Neutrophil (primary cell): ENCODE measurements around the gene RAB31.

ENCODE experiments used
- H3K27ac ChIP-seq: fragments of 200-600 bp; sonication (generic); 2 replicates; pipeline ENCODE4 v1.5.1; 2016; ENCODE audit warnings: mild to moderate bottlenecking, moderate library complexity
- H3K27me3 ChIP-seq: fragments of 200-600 bp; sonication (generic); 2 replicates; pipeline ENCODE4 v1.6.0; 2016; ENCODE audit warnings: mild to moderate bottlenecking
- H3K36me3 ChIP-seq: fragments of 200-600 bp; sonication (generic); 2 replicates; pipeline ENCODE4 v1.5.1; 2017
- H3K4me1 ChIP-seq, 2 experiments: fragments of 200-600 bp in 1 of 2; sonication (generic) in 1 of 2; 1 replicate in 1 of 2; 2 replicates in 1 of 2; pipeline versions ENCODE4 v1.5.1 to v1.6.1; 2013 to 2016; ENCODE audit warnings: low read depth in 1 of 2, low read length in 1 of 2, mild to moderate bottlenecking in 1 of 2, moderate library complexity in 1 of 2; ENCODE audit not compliant: control insufficient read depth in 1 of 2, insufficient read depth in 1 of 2
- H3K4me3 ChIP-seq, 2 experiments: fragments of 200-600 bp in 1 of 2; sonication (generic) in 1 of 2; 1 replicate in 1 of 2; 2 replicates in 1 of 2; pipeline ENCODE4 v1.5.1; 2013 to 2016; ENCODE audit warnings: low read depth in 1 of 2, low read length in 1 of 2, mild to moderate bottlenecking in 1 of 2, moderate library complexity in 1 of 2
- H3K9me3 ChIP-seq: fragments of 200-600 bp; sonication (generic); 2 replicates; pipeline ENCODE4 v1.5.1; 2016
- TF ChIP-seq, protein P1 (sequence below): fragments of 200-600 bp; sonication (generic); IDR thresholded peaks from 2 replicates; pipeline ENCODE4 v1.5.1; 2016; ENCODE audit warnings: antibody characterized with exemption

Gene RAB31

DNA sequence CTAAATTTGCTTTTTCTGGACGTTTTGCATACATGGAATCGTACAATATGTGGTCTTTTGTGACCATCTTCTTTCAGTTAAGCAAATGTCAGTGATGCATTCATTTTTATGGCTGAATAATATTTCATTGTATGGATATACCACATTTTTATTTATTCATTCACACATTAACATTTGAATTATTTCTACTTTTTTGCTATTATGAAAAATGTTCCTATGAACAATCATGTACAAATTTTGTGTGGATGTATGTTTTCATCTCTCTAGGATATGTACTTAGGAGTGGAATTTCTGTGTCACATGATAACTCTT is 110.3 kb downstream of the RAB31 start:
- Histone ChIP-seq H3K4me3 (no peak overlapping the region), H3K27ac (peak overlapping the region; percentile 65), H3K27me3 (no peaks in the 10 kb centered on the region), H3K36me3 (peaks cover 33% of the 10 kb centered on the region), H3K4me1 (peaks cover 18 to 25% of the 10 kb centered on the region in 2 experiments), H3K9me3 (no peaks in the 10 kb centered on the region)
- TF ChIP-seq, protein P1, sequence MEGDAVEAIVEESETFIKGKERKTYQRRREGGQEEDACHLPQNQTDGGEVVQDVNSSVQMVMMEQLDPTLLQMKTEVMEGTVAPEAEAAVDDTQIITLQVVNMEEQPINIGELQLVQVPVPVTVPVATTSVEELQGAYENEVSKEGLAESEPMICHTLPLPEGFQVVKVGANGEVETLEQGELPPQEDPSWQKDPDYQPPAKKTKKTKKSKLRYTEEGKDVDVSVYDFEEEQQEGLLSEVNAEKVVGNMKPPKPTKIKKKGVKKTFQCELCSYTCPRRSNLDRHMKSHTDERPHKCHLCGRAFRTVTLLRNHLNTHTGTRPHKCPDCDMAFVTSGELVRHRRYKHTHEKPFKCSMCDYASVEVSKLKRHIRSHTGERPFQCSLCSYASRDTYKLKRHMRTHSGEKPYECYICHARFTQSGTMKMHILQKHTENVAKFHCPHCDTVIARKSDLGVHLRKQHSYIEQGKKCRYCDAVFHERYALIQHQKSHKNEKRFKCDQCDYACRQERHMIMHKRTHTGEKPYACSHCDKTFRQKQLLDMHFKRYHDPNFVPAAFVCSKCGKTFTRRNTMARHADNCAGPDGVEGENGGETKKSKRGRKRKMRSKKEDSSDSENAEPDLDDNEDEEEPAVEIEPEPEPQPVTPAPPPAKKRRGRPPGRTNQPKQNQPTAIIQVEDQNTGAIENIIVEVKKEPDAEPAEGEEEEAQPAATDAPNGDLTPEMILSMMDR, result no peak

DNA sequence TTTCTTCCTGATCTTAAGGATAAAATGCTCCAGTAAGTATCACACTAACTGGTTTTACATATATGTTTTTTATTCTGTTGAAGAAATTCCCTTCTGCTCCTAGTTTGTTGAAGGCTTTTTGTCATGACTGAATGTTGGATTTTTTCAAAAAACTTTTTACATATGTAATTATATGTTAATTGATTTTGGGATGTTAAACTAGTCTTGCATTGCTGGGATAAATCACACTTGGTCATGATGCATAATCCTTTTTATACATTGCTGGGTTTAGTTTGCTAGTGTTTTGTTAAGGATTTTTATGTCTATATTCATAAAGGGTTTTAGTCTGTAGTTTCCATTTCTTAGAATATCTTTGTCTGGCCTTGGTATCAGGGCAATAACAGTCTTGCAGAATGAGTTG is 112.0 kb downstream of the RAB31 start:
- H3K4me3 ChIP-seq, result no peak overlapping the region
- H3K9me3 ChIP-seq, result no peaks in the 10 kb centered on the region
- peak overlapping the region; percentile 65 for H3K27ac ChIP-seq
- H3K27me3 ChIP-seq, result no peaks in the 10 kb centered on the region
- TF ChIP-seq, protein P1, result no peak
- H3K36me3 ChIP-seq, result peaks cover 27% of the 10 kb centered on the region
- H3K4me1 ChIP-seq, result peaks cover 35 to 42% of the 10 kb centered on the region in 2 experiments

DNA sequence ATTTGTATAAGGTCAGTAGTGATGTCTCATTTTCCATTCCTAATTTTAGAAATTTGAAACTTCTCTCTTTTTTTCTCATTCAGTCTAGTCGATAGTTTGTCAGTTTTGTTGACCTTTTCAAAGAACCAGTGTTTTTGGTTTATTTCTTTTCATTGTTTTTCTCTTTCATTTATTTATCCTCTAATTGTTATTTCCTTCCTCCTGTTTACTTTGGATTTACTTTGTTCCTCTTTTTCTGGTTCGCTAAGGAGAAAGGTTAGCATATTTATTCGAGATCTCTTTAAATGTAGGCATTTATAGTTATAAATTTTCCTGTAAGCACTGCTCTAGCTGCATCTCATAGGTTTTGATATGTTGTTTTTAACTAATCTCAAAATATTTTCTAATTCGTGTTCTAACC is 112.6 kb downstream of the RAB31 start:
- Histone ChIP-seq H3K4me3 (peak overlapping the region in 1 of 2 experiments; percentile 18), H3K36me3 (peaks cover 26% of the 10 kb centered on the region), H3K9me3 (no peaks in the 10 kb centered on the region), H3K27me3 (no peaks in the 10 kb centered on the region), H3K4me1 (peaks cover 41 to 48% of the 10 kb centered on the region in 2 experiments), H3K27ac (peak overlapping the region; percentile 65)
- TF ChIP-seq, protein P1, result no peak

DNA sequence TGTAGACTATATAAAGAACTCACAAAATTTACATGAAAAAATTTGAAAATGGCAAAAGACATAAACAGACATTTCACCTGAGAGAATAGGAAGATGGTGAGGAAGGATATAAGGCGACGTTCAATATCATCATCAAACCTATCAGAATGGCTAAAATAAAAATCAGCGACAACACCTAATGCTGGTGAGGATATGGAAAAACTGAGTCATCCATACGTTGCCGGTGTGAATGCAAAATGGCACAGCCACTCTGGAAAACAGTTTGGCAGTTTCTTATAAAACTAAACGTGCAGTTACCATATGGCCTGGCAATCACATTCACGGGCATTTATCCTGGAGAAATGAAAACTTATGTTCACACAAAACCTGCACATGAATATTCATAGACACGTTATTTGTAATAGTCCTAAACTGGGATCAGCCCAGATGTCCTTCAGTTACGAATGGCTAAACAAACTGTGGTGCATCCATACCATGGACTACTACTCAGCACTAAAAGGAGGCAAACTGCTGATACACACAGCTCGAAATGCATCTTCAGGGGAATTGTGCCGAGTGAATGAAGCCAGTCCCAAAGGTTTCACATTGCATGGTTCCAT is 114.6 kb downstream of the RAB31 start:
- no peaks in the 10 kb centered on the region for H3K27me3 ChIP-seq
- peaks cover 61 to 68% of the 10 kb centered on the region in 2 experiments for H3K4me1 ChIP-seq
- peaks cover 8% of the 10 kb centered on the region for H3K36me3 ChIP-seq
- peak overlapping the region; percentile 95 for H3K27ac ChIP-seq
- TF ChIP-seq, protein P1, result no peak
- H3K9me3 ChIP-seq, result no peaks in the 10 kb centered on the region
- no peak overlapping the region for H3K4me3 ChIP-seq

DNA sequence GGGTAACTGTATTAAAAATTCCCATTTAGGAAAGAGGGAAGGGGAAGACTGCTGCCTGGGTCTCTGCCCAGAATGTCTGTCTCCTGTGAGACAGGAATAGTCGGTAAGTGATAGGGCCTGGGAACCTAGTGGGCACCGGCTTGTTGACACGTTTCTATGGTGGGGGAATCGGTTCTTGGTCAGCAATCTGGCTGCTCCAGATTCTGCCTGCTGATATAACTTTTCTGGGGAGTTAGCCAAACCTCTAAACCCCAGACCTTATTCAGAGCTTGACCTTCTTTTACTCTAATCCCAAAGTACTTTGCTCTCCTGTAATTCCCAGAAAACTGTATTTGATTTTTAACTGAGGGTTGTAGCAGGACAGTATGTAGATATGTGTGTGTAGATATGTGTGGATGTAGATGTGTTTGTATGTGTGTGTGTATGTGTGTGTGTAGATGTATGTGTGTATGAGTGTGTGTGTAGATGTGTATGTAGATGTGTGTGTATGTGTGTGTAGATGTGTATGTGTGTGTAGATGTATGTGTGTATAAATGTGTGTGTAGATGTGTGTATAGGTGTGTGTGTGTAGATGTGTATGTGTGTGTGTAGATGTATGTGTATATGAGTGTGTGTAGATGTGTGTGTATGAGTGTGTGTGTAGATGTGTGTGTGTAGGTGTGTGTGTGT is 115.8 kb downstream of the RAB31 start:
- Histone ChIP-seq H3K36me3 (no peaks in the 10 kb centered on the region), H3K4me3 (no peak overlapping the region), H3K27me3 (no peaks in the 10 kb centered on the region), H3K27ac (peak overlapping the region; percentile 95), H3K9me3 (no peaks in the 10 kb centered on the region), H3K4me1 (peaks cover 74 to 80% of the 10 kb centered on the region in 2 experiments)
- TF ChIP-seq, protein P1, result no peak
